Effector memory CD4-positive, alpha-beta T cell (primary cell): ENCODE data around the gene MAGEA2B.
"Not testable (repeated sequence)": the region's sequence is repeated elsewhere in the genome, so short reads cannot be mapped to it uniquely, and the experiment has no call there.

ENCODE experiments used
- DNase-seq, 3 donors: peaks; one replicate each; pipeline ENCODE4 v3.0.0-alpha.2; 2020
- H3K27ac ChIP-seq: 2 replicates; pipeline ENCODE4 v1.7.0; 2013; ENCODE audit warnings: mild to moderate bottlenecking, low read length, moderate library complexity; ENCODE audit not compliant: insufficient read depth, poor library complexity, severe bottlenecking
- H3K27me3 ChIP-seq: replicated peaks from 2 replicates; pipeline ENCODE4 v1.7.0; 2013; ENCODE audit warnings: mild to moderate bottlenecking, low read length; ENCODE audit not compliant: insufficient read depth, control insufficient read depth, poor library complexity, severe bottlenecking
- H3K36me3 ChIP-seq: 2 replicates; pipeline ENCODE4 v1.7.0; 2013; ENCODE audit warnings: mild to moderate bottlenecking, low read length, moderate library complexity; ENCODE audit not compliant: control insufficient read depth, insufficient read depth
- H3K4me1 ChIP-seq: 2 replicates; pipeline ENCODE4 v1.7.0; 2013; ENCODE audit warnings: low read length, mild to moderate bottlenecking; ENCODE audit not compliant: control insufficient read depth, insufficient read depth, poor library complexity, severe bottlenecking
- H3K4me3 ChIP-seq: 2 replicates; pipeline ENCODE4 v1.7.0; 2013; ENCODE audit warnings: low read length, low read depth, mild to moderate bottlenecking; ENCODE audit not compliant: insufficient read depth, poor library complexity, severe bottlenecking
- H3K9me3 ChIP-seq: 2 replicates; pipeline ENCODE4 v1.7.0; 2013; ENCODE audit warnings: mild to moderate bottlenecking, low read length, moderate library complexity; ENCODE audit not compliant: control insufficient read depth

The MAGEA2B gene

GRCh38 chrX:152725409-152725808 is 11.0 kb downstream of the MAGEA2B start:
- no peaks in the 10 kb centered on the region for H3K36me3 ChIP-seq
- H3K27ac ChIP-seq: no peak overlapping the region
- no peak overlapping the region for H3K4me3 ChIP-seq

DNA sequence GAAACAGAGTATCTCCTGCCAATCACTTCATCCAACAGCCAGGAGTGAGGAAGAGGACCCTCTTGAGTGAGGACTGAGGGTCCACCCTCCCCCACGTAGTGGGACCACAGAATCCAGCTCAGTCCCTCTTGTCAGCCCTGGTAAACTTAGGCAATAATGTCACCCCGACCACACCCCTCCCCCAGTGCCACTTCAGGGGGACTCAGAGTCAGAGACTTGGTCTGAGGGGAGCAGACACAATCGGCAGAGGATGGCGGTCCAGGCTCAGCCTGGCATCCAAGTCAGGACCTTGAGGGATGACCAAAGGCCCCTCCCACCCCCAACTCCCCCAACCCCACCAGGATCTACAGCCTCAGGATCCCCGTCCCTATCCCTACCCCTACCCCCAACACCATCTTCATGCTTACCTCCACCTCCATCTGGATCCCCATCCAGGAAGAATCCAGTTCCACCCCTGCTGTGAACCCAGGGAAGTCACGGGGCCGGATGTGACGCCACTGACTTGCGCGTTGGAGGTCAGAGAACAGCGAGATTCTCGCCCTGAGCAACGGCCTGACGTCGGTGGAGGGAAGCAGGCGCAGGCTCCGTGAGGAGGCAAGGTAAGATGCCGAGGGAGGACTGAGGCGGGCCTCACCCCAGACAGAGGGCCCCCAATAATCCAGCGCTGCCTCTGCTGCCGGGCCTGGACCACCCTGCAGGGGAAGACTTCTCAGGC is 19.0 kb downstream of the MAGEA2B start, which contains the start of the genes CSAG1 and MAGEA12:
CSAG1 (minus strand) TSS at position 461 of the 715 bp plus-strand sequence. CDS start 1,261 bp downstream, outside the sequence.
MAGEA12 (plus strand) TSS at position 497 of the 715 bp plus-strand sequence. CDS start 2,405 bp downstream, outside the sequence.
- H3K4me3 ChIP-seq: no peak within 1 kb of the TSS
- DNase-seq: no peak
- no peak within 1 kb of the TSS for H3K27ac ChIP-seq

More at GRCh38 chrX:152725409-152725808, 11.0 kb downstream of the MAGEA2B start:
- no peak for DNase-seq
- no peaks in the 10 kb centered on the region for H3K27me3 ChIP-seq
- no peaks in the 10 kb centered on the region for H3K4me1 ChIP-seq
- H3K9me3 ChIP-seq: no peaks in the 10 kb centered on the region

DNA sequence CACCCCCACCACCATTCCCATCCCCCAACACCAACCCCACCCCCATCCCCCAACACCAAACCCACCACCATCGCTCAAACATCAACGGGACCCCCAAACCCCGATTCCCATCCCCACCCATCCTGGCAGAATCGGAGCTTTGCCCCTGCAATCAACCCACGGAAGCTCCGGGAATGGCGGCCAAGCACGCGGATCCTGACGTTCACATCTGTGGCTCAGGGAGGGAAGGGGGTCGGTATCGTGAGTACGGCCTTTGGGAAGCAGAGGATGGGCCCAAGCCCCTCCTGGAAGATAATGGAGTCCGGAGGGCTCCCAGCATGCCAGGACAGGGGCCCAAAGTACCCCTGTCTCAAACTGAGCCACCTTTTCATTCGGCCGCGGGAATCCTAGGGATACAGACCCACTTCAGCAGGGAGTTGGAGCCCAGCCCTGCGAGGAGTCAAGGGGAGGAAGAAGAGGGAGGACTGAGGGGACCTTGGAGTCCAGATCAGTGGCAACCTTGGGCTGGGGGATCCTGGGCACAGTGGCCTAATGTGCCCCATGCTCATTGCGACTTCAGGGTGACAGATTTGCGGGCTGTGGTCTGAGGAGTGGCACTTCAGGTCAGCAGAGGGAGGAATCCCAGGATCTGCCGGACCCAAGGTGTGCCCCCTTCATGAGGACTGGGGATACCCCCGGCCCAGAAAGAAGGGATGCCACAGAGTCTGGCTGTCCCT is 19.9 kb downstream of the MAGEA2B start:
- not testable (repeated sequence) for DNase-seq, H3K36me3 ChIP-seq, H3K4me3 ChIP-seq, H3K9me3 ChIP-seq, H3K4me1 ChIP-seq, H3K27me3 ChIP-seq, H3K27ac ChIP-seq

More for the DNA sequence above, 19.0 kb downstream of the MAGEA2B start, which contains the start of the genes CSAG1 and MAGEA12:
- no peaks in the 10 kb centered on the region for H3K9me3 ChIP-seq
- no peaks in the 10 kb centered on the region for H3K4me1 ChIP-seq
- no peaks in the 10 kb centered on the region for H3K36me3 ChIP-seq
- no peaks in the 10 kb centered on the region for H3K27me3 ChIP-seq

- Histone ChIP-seq H3K9me3 (no peaks in the 10 kb centered on the region), H3K27me3 (no peaks in the 10 kb centered on the region), H3K4me1 (no peaks in the 10 kb centered on the region), H3K27ac (no peak overlapping the region), H3K4me3 (no peak overlapping the region), H3K36me3 (no peaks in the 10 kb centered on the region)
- no peak for DNase-seq
These were observed 20.7 kb downstream of the MAGEA2B start for GRCh38 chrX:152735101-152735500.

GRCh38 chrX:152735860-152736511 is 21.6 kb downstream of the MAGEA2B start:
- Histone ChIP-seq H3K27me3 (no peaks in the 10 kb centered on the region), H3K9me3 (no peaks in the 10 kb centered on the region), H3K36me3 (no peaks in the 10 kb centered on the region), H3K4me3 (no peak overlapping the region), H3K4me1 (no peaks in the 10 kb centered on the region), H3K27ac (no peak overlapping the region)
- no peak for DNase-seq

DNA sequence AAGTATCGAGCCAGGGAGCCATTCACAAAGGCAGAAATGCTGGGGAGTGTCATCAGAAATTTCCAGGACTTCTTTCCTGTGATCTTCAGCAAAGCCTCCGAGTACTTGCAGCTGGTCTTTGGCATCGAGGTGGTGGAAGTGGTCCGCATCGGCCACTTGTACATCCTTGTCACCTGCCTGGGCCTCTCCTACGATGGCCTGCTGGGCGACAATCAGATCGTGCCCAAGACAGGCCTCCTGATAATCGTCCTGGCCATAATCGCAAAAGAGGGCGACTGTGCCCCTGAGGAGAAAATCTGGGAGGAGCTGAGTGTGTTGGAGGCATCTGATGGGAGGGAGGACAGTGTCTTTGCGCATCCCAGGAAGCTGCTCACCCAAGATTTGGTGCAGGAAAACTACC is 22.1 kb downstream of the MAGEA2B start:
- H3K27ac ChIP-seq, H3K27me3 ChIP-seq, H3K4me3 ChIP-seq, H3K9me3 ChIP-seq, DNase-seq, H3K4me1 ChIP-seq, H3K36me3 ChIP-seq: not testable (repeated sequence)

GRCh38 chrX:152738560-152738959 is 24.1 kb downstream of the MAGEA2B start:
- no peaks in the 10 kb centered on the region for H3K27me3 ChIP-seq
- H3K4me3 ChIP-seq: no peak overlapping the region
- no peak for DNase-seq
- no peak overlapping the region for H3K27ac ChIP-seq
- H3K36me3 ChIP-seq: no peaks in the 10 kb centered on the region
- no peaks in the 10 kb centered on the region for H3K9me3 ChIP-seq
- H3K4me1 ChIP-seq: no peaks in the 10 kb centered on the region

- H3K27ac ChIP-seq, H3K9me3 ChIP-seq, DNase-seq, H3K36me3 ChIP-seq, H3K4me1 ChIP-seq, H3K4me3 ChIP-seq, H3K27me3 ChIP-seq: not testable (repeated sequence)
These were observed 39.5 kb downstream of the MAGEA2B start, which contains the start of gene MAGEA2 for GRCh38 chrX:152753686-152754650. Gene MAGEA2 (minus strand): TSS chrX:152753842. CDS start chrX:152751363, 2,479 bp downstream.

- not testable (repeated sequence) for H3K4me1 ChIP-seq, H3K9me3 ChIP-seq, H3K27ac ChIP-seq, H3K36me3 ChIP-seq, H3K4me3 ChIP-seq, DNase-seq, H3K27me3 ChIP-seq
These were observed 40.4 kb downstream of the MAGEA2B start for GRCh38 chrX:152754871-152755270.
